Left colon (tissue), 2 donors: ENCODE data around the gene EVI2A. TPM values are rescaled to one million over a fixed set of nuclear protein-coding genes. Genes with fewer than 3 reads are reported as not detected.

Experiments used
- ATAC-seq: fragments of 200-7000 bp; cut with Tn5 transposase; one replicate; pipeline ENCODE4 v1.9.1; 2020; ENCODE audit warnings: mild to moderate bottlenecking, moderate library complexity
- DNase-seq, 2 donors: peaks; one replicate each; pipeline ENCODE4 v3.0.0-alpha.2; 2020
- intact Hi-C, 2 donors: fragments of 100-400 bp; cut with DNase I in 1 of 2; cut with micrococcal nuclease in 1 of 2; formaldehyde crosslinking; loops; one replicate each; pipeline versions ENCODE4 v1.11.2 to v1.14.0; 2022; cut with DNase I, micrococcal nuclease
- total RNA-seq, 2 donors: library from RNA; stranded (reverse); fragmentation: NEBNext Ultra II Directional; extraction: Animal tissue kit (Norgen Biotek cat#: 25700); gene quantifications; one replicate each; pipeline ENCODE4 v1.2.1, GENCODE V29; 2021
- donor health status: DM: no; HTN: no; CAD: no.
- donor health status: DM: yes; HTN: yes; CAD: no.

EVI2A gene
- total RNA-seq, 2 donors from 2014 or later: 0.98 to 3.4 TPM

DNA sequence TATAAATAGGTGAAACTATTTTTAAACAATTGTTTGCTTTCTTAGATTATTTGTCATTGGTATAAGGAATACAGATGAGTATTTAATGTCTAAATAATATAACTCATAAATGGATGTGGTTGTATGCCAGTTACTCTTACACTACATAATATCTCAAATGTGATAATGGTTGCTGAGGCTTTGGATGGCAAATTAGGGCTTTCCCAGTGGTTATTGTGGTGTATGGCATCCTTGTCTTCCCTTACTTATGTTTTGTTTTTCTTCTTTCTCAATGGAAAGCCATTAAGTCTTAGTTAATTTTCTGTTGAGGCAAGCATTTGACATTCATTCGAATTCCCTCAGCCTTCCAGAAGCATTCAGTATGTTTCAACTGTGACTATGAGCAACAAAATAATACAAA lies 34.8 kb downstream of the EVI2A start:
- DNase-seq: no peak
- ATAC-seq: no peak
- intact Hi-C loops: no loop called here

DNA sequence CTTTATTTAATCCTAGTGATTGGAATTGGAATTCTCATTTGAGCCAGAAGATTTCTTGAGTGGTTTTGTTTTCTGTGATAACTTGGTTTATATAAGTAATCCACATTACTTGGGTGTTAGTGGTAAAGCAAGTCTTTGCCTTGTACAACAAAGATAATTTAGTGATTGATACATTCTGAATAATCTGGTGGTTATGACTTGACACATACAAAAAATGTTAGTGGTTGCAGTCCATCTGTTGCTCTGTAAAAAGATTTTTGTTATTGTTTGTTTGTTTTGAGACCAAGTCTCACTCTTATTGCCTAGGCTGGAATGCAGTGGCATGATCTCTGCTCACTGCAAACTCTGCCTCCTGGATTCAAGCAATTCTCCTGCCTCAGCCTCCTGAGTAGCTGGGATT lies 37.6 kb downstream of the EVI2A start:
- intact Hi-C loops: no loop called here
- ATAC-seq (no peak), DNase-seq (no peak)

DNA sequence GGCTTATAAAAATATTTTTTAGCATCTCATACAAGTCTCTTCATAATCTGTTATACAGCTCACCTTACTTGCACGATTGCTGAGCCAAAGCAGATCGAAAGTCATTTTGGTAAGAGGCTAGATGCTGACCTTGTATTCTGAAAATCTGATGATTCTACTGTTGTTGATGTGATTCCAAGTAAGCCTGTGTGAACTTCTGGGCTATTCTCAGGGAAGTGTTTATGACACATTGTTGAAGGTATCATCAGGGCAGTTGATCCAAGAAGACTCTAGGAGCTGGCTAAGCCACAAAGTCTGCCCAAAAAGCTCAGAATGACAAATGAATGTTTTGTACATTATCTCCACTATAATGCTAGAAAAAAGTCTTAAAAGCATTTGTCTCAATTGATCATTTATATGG lies 40.4 kb downstream of the EVI2A start:
- intact Hi-C loops: no loop called here
- ATAC-seq: no peak
- DNase-seq: no peak

DNA sequence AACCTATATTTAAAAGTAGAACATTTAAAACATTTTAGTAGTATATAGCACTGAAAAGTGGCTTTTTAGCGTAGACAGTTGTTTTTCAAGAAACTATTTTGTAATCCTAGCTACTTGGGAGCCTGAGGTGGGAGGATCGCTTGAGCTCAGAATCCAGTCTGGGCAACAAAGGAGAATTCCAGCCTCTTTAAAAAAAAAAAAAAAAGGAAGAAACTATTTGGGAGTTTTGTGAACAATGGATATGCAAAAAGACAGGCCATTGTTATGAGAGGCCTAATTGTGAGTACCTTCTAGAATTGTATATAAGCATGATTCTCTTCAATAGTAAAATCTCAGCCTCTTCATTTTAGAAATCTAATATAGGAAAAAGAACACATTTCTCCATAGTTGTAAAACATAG lies 42.0 kb downstream of the EVI2A start:
- no peak for DNase-seq
- no peak for ATAC-seq
- intact Hi-C loops: no loop called here

DNA sequence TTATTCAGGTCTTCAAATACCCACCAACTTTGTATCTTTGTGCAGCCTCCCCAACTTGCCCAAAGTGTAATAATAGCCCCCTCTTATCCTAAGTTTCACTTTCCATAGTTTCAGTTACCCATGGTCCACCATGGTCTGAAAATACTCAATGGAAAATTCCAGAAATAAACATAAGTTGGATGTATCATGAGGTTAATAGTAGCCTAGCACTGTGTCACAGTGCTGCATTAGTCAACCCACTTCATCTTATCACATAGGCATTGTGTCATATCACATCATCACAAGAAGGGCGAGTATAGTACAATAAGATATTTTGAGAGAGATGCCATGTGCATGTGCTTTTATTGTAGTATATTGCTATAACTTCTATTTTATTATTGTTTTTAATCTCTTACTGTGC lies 46.3 kb downstream of the EVI2A start:
- ATAC-seq (no peak), DNase-seq (no peak)
- intact Hi-C loops: no loop called here

DNA sequence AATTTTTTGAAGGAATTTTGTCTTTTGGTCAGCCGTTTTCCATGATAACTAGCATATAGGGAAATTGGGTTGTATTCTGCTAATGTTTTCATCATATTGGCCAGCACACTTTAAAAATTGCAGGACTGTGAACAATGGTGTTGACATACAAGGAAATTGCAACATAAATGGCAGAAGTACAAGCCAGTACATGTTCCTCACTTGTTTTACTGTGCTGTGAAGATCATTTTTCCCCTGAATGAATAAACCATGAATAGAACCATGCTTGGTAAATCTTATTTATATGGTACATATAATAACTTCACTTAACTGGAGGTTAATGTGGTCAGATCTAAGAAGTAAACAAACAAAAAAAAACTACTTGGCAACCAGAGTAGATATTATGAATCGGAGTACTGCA lies 47.2 kb downstream of the EVI2A start:
- ATAC-seq: no peak

DNA sequence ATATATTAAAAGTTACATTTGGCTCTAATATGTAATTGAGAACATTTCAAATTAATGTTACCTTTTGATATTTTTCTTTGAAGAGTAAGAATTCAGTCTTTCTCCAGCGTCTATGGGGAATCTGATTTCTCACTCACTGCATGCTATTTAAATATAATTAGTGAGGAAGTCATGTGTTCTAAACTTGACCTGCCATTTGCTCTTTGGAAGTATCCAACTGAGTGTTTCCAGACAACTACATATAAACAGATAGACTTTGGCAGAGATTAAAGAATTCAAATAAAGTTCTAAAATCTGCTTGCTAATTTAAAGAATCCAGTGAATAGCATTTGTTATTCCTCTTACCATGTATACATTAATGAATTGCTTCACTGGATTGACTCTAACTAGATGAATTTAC lies 47.9 kb downstream of the EVI2A start:
- intact Hi-C loops: no loop called here
- DNase-seq (no peak), ATAC-seq (no peak)

More for the DNA sequence above, 47.2 kb downstream of the EVI2A start:
- DNase-seq: no peak
- intact Hi-C loops: no loop called here

DNA sequence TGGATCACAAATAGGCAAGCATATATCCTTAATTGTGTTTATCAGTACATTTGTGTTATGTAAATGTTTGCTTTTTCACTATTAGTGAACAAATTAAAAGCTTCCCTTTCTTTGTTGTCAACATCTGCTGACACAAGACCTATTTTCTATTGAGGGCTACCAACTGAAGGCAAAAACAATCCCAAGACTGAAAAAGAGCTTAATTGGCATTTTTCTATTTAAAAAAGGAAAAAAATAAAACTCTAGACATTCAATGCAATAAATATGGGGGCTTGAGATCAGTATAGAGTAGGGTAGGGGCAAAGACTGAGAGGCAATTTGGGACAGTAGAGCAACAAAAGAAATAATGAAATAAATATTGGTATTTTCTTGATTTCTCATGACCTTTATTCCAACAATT lies 48.6 kb downstream of the EVI2A start:
- DNase-seq (no peak), ATAC-seq (no peak)
- intact Hi-C loops: no loop called here

DNA sequence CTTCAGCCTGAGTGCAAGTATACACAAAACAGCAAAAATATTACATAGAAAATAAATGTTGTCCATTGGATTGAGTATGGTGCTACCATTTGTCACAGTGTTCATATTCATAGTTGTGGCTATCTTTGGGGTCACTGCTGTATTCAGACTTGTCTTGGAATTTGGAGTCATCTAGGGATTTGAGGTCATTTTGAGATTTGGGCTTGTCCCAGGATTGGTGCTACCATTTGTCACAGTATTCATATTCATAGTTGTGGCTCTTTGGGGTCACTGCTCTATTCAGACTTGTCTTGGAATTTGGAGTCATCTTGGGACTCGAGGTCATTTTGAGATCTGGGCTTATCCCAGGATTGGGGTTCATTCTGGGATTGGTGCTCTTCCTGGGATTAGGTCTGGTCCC lies 49.2 kb downstream of the EVI2A start:
- DNase-seq: no peak
- no peak for ATAC-seq
- intact Hi-C loops: no loop called here

DNA sequence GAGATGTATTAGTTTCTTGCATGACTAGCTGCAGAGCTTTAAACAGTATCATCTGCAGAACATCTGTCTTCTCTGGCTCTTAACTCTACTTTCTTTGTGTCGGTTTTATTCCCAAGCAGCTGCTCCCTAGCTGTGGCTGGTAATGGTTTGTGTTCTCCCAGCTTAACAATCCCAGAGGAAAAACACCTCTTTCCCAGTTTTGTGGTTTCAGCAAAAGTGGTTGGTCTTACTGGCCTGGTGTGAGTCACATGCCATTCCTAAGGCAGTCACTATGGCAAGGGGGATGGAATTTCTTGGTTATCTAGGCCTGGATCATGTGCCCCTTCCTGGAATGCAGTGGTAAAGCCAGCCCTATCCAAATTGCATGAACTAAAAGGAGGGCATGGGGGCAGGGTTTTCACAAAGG lies 51.8 kb downstream of the EVI2A start:
- no peak for DNase-seq
- intact Hi-C loops: no loop called here

DNA sequence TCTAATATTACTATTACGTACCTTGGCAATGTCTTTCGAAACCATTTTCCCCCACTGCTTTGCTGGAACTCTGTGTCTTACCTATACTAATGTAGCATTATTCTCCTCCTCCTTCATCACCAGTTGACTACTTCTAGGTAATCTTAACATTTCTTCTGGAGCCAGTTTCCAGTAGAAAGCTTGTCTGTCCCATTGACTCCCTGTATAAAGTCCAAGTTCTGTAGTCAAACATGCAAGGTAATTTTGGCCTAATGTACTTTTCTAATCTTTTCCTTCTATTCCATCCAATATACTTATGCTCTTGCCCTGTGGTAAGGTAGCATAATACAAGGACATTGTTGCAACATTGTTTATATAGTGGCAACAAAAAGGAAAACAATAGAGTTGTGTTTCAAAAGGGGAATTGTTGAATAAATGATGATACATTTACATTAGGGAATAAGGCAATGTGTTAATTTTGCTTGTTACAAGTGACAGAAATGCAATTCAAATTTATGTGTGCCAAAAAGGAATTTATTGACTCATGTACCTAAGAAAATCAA lies 52.3 kb downstream of the EVI2A start:
- ATAC-seq: no peak
- intact Hi-C loops: no loop called here
- no peak for DNase-seq

More for the DNA sequence above, 51.8 kb downstream of the EVI2A start:
- no peak for ATAC-seq

Other genes starting within 250 kb of the EVI2A start
- gene NF1, start 226.6 kb downstream of the EVI2A start, total RNA-seq: 10 to 100 TPM; 48.9 to 61.4 TPM
- gene OMG, start 24.4 kb downstream of the EVI2A start, total RNA-seq: under 1 TPM in 1 of 2 donors, not detected in 1; 0.50 TPM
- 1 to 10 TPM; 3.7 to 8.7 TPM for gene EVI2B, start 7.6 kb downstream of the EVI2A start, total RNA-seq
- 10 to 100 TPM; 42.5 to 46.9 TPM for gene RAB11FIP4, start 70.1 kb upstream of the EVI2A start, total RNA-seq